SK-MEL-5 (cell line): ENCODE measurements around the gene FGD5. TPM values are rescaled to one million over a fixed set of nuclear protein-coding genes. Genes with fewer than 3 reads are reported as not detected.
"Not testable (repeated sequence)": the region's sequence is repeated elsewhere in the genome, so short reads cannot be mapped to it uniquely, and the experiment has no call there.

Source experiments
- DNase-seq: peaks from one replicate; pipeline ENCODE4 v3.0.0-alpha.2; 2016; ENCODE audit warnings: low read depth, low spot score
- in situ Hi-C: cut with HindIII; loops from 2 replicates; pipeline ENCODE4 v1.10.0; 2016; ENCODE audit warnings: low sequenced_read_pairs, high pct_unique_total_duplicates, low pct_unique_long_range_greater_than_20kb
- total RNA-seq: library from RNA; depleted of rRNA; stranded (reverse); fragments of >200 nt; shearing (Covaris generic); gene quantifications from 2 replicates; pipeline ENCODE4 v1.2.3, GENCODE V29; 2014

The FGD5 gene
- total RNA-seq, 1 experiment from 2014 or later = not detected

GRCh38 chr3:14801031-14801430 is 17.7 kb upstream of the FGD5 start:
- DNase-seq = no peak
- in situ Hi-C loops = no loop called here

DNA sequence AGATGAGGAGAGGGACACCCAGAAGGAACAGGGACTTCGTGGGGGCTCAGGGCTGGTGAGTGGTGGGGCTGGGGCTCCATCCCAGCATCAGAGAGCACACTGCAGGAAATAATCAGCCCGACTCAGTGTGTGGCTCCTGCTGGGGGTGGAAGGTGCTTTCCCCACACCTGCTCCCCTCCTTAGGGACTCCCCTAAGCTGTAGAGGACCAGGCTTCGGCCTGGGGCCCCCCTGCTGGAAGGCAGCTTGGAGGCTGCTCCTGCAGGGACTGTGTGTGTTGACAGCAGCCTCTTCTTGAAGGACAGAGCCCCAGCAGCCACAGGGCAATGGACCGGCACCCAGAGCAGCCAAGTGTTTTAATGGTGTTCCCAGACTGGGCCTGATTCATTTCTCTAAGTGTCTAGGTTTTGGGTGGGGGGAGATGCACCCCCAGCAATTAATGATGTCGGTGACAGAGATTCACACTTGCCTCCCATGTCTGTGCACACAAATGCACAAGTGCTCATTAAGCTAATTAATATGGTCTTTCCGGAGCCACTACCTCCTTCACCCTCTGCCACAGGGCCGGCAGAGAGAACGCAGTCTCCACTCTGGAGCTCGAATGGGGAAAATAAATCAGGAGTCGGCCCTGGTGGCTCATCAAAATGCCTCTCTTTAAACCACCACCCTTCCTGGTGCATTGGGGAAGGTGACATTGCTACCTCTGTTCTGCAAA is 16.9 kb upstream of the FGD5 start:
- in situ Hi-C loops = no loop called here
- no peak for DNase-seq

DNA sequence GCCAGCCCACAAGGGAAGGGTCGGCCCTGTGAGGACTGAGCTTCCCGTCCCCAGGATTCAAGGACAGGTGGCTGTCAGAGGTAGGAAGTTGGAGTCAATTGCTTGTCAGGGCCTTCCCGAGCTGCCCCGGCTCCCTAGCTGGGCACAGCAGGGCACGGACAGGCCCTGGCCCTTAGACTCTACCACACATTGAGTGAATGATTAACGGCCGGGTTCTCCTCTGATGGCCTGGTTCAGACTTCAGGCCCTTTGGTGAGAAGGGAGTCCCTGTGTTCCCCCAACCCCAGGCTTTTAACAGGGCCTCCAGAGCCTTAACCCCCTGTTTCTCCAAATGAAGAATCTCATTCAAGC is 16.4 kb upstream of the FGD5 start:
- no peak for DNase-seq
- in situ Hi-C loops = no loop called here

GRCh38 chr3:14803101-14803980 is 15.4 kb upstream of the FGD5 start:
- in situ Hi-C loops = no loop called here
- no peak for DNase-seq

DNA sequence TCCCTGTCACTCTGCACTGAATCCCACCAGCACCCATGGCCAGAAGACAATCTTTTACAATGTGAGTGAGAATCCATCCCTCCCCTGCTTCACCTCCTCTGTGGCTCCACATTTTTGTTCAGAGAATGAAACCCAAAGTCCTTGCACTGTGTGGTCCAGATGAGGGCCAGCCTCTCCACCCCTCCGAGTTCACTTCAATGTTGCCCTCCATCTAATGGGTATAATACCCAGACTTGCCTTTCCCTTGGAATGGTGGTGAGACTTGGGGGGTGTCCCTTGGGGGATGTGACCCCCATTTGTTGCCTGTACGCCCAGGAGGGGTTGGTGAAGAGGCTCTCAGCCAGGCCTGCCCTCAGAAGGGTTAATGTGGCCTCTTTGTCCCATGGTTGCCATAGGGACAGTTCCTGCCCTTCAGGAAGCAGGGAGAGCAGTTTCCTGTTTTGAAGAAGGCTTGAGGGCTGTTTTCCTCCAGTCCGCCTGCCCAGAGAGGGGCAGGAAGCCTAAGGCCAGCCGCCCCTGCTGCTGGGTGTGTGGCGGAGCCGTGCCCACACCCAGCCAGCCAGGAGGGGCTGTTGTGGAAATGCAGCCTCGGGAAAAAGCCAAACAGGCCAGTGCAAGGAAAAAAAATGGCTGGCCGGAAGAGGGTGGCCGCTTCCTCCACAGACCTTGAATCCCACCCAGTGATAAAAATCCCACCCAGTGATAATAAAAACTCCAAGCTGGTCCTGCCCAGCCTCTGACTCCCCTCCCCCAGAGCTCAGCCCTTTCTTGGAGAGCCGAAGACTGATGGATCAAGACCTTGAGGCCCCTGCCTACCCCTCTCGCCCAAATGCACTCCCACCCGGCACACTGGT is 14.6 kb upstream of the FGD5 start:
- no peak for DNase-seq
- in situ Hi-C loops = no loop called here

DNA sequence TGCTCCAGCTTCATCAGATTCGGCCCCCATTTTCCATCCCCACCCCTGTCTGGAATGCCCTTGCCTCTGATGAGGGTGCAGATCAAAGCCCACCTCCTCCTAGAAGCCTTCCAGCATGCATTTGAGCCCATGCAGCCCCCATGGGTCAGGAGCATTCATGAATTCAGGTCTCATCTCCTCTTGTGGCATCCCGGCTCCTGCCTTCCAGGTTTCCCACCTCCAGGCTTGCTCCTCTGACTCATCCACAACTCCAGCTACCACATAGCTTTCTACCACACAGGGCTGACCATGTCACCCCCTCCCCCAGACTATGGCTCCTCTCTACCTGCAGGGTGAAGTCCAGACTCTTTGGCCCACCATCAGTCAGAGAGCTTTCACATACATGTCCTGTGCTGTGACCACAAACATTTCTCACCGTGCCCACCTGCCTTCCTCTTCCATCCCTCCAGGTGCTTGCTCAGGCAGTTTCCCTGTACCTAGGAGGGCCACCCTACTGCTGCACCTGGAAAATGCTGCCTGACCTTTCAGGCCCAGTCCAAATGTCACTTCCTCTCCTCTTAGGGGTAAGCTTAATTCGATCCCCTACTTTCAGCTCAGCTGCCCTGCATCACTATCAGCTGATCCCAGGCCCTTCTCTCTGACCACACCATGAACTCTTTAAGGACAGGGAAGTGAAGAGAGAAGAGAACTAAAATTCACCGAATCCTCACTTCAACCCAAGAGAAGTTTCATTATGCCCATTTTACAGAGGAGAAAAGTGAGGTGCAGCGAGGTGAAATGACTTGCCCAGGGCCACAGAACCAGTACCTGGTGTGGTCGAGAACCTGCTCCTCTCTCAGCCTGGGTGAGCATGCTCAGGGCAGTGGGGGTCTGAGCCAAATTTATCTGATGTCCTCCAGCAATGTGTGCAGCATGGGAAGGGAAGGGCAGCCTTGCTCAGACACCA is 13.7 kb upstream of the FGD5 start:
- DNase-seq = no peak
- in situ Hi-C loops = no loop called here

DNA sequence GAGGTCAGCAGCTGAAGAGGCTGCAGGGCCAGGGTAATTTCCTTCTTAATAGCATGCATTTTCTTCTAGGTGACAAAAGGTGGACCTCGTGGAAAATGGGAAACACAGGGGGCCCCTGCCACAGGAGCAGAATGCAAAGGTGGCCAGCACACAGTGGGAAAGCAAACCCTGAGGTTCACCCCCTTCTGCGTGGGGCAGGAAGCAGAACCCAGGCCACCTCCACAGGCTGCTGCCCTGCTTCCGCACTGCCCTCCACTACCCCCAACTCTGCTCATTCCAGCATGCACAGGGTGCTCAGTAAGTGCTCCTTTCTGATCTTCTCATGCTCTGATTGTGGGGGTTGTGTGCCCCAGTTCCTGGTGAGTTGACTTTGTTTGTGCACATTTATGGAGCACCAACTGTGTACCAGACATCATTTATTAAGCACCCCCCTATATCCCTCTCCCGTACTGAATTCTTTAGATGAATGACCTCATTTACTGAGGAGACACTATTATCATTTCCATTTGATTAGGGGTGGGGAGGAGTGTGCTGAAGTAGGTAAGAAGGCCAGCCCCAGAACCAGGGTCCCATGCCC is 12.7 kb upstream of the FGD5 start:
- DNase-seq = no peak
- in situ Hi-C loops = no loop called here

- in situ Hi-C loops = no loop called here
- DNase-seq = no peak
These were observed 12.0 kb upstream of the FGD5 start for GRCh38 chr3:14806641-14807263.

DNA sequence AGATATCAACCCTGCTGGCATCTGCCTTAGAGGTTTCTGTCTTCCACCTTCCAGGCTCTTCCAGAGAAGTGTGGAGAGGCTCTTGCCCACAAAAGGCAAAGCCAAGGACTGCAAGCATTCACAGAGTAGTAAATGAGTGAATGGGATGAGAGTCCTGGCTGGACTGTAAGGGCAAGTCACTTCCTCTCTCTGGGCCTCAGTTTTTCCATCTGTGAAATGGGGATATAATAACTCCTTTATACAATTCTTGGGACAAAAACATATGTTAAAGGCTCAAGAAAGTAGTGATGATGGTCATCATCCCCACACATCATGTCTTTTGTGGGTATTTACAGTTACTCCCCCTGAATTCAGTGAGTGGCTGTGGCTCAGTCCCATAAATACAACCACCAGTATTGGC is 10.7 kb upstream of the FGD5 start:
- in situ Hi-C loops = no loop called here
- DNase-seq = no peak

- DNase-seq = no peak
- in situ Hi-C loops = no loop called here
These were observed 10.1 kb upstream of the FGD5 start for GRCh38 chr3:14808502-14809266.

GRCh38 chr3:14809611-14810010 is 9.2 kb upstream of the FGD5 start:
- DNase-seq, in situ Hi-C loops: not testable (repeated sequence)

DNA sequence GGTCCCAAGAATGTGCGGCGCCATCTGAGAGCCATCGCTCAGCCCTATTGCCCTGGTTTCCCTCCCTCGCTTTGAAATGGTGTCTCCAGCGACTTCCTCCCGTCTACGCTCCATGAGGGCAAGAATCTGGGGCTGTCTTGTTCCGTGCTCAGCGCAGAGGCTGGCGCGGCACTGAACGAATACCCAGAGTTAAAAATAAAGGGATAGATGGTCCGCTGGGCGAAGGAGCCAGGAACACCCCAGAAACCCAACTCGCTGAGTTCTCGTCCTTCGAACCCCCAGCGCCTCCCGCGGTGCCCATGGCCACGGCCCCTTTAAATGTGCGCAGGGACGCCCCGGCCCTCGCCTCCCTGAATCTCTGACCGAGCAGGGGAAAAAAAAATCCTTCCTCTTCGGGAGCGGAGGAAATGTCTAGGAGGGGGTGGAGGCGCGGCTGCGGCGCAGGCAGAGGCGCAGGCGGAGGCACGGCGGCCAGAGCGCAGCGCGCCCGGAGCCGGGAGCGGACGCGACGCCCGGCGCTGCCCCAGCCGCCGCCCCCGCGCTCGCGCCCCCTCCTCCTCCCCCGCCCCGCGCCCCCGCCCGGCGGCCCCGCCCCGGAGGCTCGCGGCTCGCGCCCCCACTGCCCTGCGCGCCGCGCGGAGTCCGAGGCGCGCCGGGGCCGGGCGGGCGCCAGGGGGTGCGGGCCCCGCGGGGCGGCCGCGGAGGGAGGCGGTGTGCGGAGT is 8.5 kb upstream of the FGD5 start:
- in situ Hi-C loops = no loop called here
- no peak for DNase-seq

GRCh38 chr3:14810801-14811661 is 7.7 kb upstream of the FGD5 start:
- in situ Hi-C loops = no loop called here

DNA sequence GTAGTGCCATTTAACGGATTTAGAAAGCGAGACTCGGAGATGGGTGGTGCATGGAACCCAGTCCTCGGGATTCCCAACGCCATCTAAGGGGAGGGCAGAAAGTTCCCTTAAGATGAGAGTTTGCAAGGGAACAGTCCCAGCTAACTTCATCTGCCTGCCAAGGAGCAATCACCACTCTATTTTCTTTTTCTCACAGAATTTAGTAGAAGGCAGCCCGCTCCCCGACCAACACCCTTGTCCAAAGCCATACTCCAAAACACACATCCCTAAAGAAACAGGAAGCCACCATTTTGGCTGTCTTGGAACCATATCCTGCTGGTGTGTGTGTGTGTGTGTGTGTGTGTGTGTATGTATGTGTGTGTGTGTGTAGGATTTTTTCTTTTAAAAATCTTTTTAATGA is 7.1 kb upstream of the FGD5 start:
- no peak for DNase-seq
- in situ Hi-C loops = no loop called here

More at GRCh38 chr3:14810801-14811661, 7.7 kb upstream of the FGD5 start:
- no peak for DNase-seq
